K562 (cell line): ENCODE results near the gene VAPB. TPM values are rescaled to one million over a fixed set of nuclear protein-coding genes. Genes with fewer than 3 reads are reported as not detected.

ENCODE experiments used
- ATAC-seq: fragments of 200-7000 bp; cut with Tn5 transposase; 3 replicates; pipeline ENCODE4 v1.9.1; 2020; ENCODE audit warnings: moderate library complexity
- BruUV-seq: library from RNA; stranded (reverse); fragments of 400-500 nt; replicated peaks from 2 replicates; lab custom pipeline; 2021; lab: Mats Ljungman, UMichigan
- CTCF ChIA-PET: fragments of 300-600 bp; formaldehyde crosslinking; extraction: SDS; loops from one replicate; lab custom pipeline; 2021; ENCODE audit warnings: low intra/inter-chr PET ratio; lab: Yijun Ruan, JAX
- POLR2A ChIA-PET: fragments of 300-600, 350-650 bp; sonication (Branson Sonifier 250); formaldehyde crosslinking; extraction: SDS; loops from one replicate; lab custom pipeline; 2021; ENCODE audit warnings: antibody characterized with exemption, inconsistent platforms; lab: Yijun Ruan, JAX
- DNase-seq, 4 experiments: peaks; one replicate each; pipeline versions ENCODE4 v3.0.0 to v3.0.0-alpha.2; 2011 to 2018; ENCODE audit warnings: low spot score in 3 of 4, mixed read lengths in 3 of 4; ENCODE audit errors: extremely low read depth in 1 of 4
- FAIRE-seq: peaks from 2 replicates; lab custom pipeline; 2011; peaks lifted over from hg19 to GRCh38; lab: Jason Lieb, UNC
- H2AFZ ChIP-seq: 2 replicates; pipeline ENCODE4 v1.6.0; 2011; ENCODE audit warnings: low read depth, low read length, control low read depth, inconsistent platforms
- H3K27ac ChIP-seq: fragments of 200-600 bp; 3 replicates; pipeline ENCODE4 v1.8.0; 2011; ENCODE audit warnings: low read depth, mild to moderate bottlenecking, control low read depth, inconsistent platforms, low read length, moderate library complexity, mixed read lengths; ENCODE audit errors: extremely low read depth
- H3K27me3 ChIP-seq, 2 experiments: fragments of 300-600 bp in 1 of 2; 2 replicates in 1 of 2; 3 replicates in 1 of 2; pipeline versions ENCODE4 v1.6.0 to v1.8.0; 2011; ENCODE audit warnings: inconsistent platforms in 2 of 2, low read length in 2 of 2, mild to moderate bottlenecking in 1 of 2, mixed read lengths in 1 of 2, moderate library complexity in 1 of 2; ENCODE audit not compliant: control insufficient read depth in 2 of 2, insufficient read depth in 2 of 2
- H3K36me3 ChIP-seq: fragments of 300-600 bp; 3 replicates; pipeline ENCODE4 v1.8.0; 2011; ENCODE audit warnings: mild to moderate bottlenecking, low read length, inconsistent platforms; ENCODE audit not compliant: control insufficient read depth, insufficient read depth
- H3K4me1 ChIP-seq, 2 experiments: fragments of 200-600 bp in 1 of 2; replicated peaks in 1 of 2; 2 replicates in 1 of 2; 3 replicates in 1 of 2; pipeline versions ENCODE4 v1.5.1 to v1.8.0; 2011; ENCODE audit warnings: inconsistent platforms in 2 of 2, low read length in 2 of 2, mild to moderate bottlenecking in 1 of 2, mixed read lengths in 1 of 2, moderate library complexity in 1 of 2; ENCODE audit not compliant: control insufficient read depth in 2 of 2, insufficient read depth in 2 of 2
- H3K4me2 ChIP-seq: 2 replicates; pipeline ENCODE4 v1.6.1; 2011; ENCODE audit warnings: low read length, control low read depth, inconsistent platforms, mixed read lengths; ENCODE audit not compliant: insufficient read depth
- H3K4me3 ChIP-seq: fragments of 200-600 bp; sonication (generic), shearing (Covaris generic); 2 replicates; pipeline ENCODE4 v1.5.1; 2016; ENCODE audit warnings: control low read depth, inconsistent platforms
- H3K79me2 ChIP-seq: fragments of 200-600 bp; 3 replicates; pipeline ENCODE4 v1.8.0; 2011; ENCODE audit warnings: low read length, inconsistent platforms; ENCODE audit not compliant: control insufficient read depth, insufficient read depth
- H3K9ac ChIP-seq, 2 experiments: 2 replicates each; pipeline versions ENCODE4 v1.6.0 to v1.6.1; 2011; ENCODE audit warnings: low read depth in 2 of 2, low read length in 2 of 2, control low read depth in 1 of 2, inconsistent platforms in 1 of 2, mild to moderate bottlenecking in 1 of 2, mixed read lengths in 1 of 2; ENCODE audit not compliant: insufficient read depth in 1 of 2
- H3K9me1 ChIP-seq: one replicate; pipeline ENCODE4 v1.6.0; 2011; ENCODE audit warnings: inconsistent platforms, mild to moderate bottlenecking, low read length, moderate library complexity; ENCODE audit not compliant: control insufficient read depth, insufficient read depth
- H3K9me3 ChIP-seq: replicated peaks from 2 replicates; pipeline ENCODE4 v1.5.1; 2011; ENCODE audit warnings: low read depth, low read length, inconsistent platforms; ENCODE audit not compliant: control insufficient read depth, insufficient read depth
- H4K20me1 ChIP-seq: replicated peaks from 2 replicates; pipeline ENCODE4 v1.6.1; 2011; ENCODE audit warnings: low read length, inconsistent platforms, mixed read lengths; ENCODE audit not compliant: control insufficient read depth, insufficient read depth
- ARID1B ChIP-seq: fragments of 450-650 bp; IDR thresholded peaks from 2 replicates; pipeline ENCODE4 v1.6.1; 2016; ENCODE audit warnings: antibody characterized with exemption, mild to moderate bottlenecking, inconsistent platforms
- BRCA1 ChIP-seq, 2 experiments: fragments of 450-650 bp in 1 of 2; sonication (generic) in 1 of 2; formaldehyde crosslinking in 1 of 2; IDR thresholded peaks; 2 replicates each; pipeline versions ENCODE4 v1.5.0 to v1.6.1; 2017 to 2020; ENCODE audit warnings: mild to moderate bottlenecking in 1 of 2, missing genetic modification reagents in 1 of 2
- FUS ChIP-seq: fragments of 200-400 bp; formaldehyde crosslinking; optimal IDR thresholded peaks from 2 replicates; pipeline ENCODE3; 2017; ENCODE audit warnings: low read depth, low read length
- POLR2H ChIP-seq: IDR thresholded peaks from 2 replicates; pipeline ENCODE4 v1.6.1; 2016; ENCODE audit warnings: missing genetic modification characterization, low read depth, mild to moderate bottlenecking, control low read depth, missing compliant biosample characterization, moderate library complexity
- RBM39 ChIP-seq: fragments of 200-400 bp; formaldehyde crosslinking; optimal IDR thresholded peaks from 2 replicates; pipeline ENCODE3; 2018; ENCODE audit warnings: low read depth, low read length
- SMAD1 ChIP-seq: fragments of 150-350 bp; IDR thresholded peaks from 2 replicates; pipeline ENCODE4 v1.6.1; 2014; ENCODE audit warnings: low read length, low read depth; ENCODE audit not compliant: partially characterized antibody
- ZKSCAN1 ChIP-seq: fragments of 150-350 bp; IDR thresholded peaks from 2 replicates; pipeline ENCODE4 v1.6.1; 2016; ENCODE audit warnings: low read depth, low read length
- ZNF133 ChIP-seq: fragments of 250-450 bp; sonication (Bioruptor Pico); IDR thresholded peaks from 2 replicates; pipeline ENCODE4 v1.4.0; 2020; ENCODE audit warnings: mild to moderate bottlenecking
- ZNF140 ChIP-seq: fragments of 250-450 bp; sonication (Bioruptor Pico); IDR thresholded peaks from 2 replicates; pipeline ENCODE4 v1.8.0; 2021; ENCODE audit warnings: moderate library complexity, mild to moderate bottlenecking, inconsistent platforms
- ZNF507 ChIP-seq: conservative IDR thresholded peaks from 2 replicates; pipeline ENCODE4 v1.6.1; 2017; ENCODE audit warnings: missing genetic modification characterization, missing compliant biosample characterization
- WGBS: fragments of 100-300 bp; shearing (Covaris generic); methylation state at CpG from one replicate; pipeline ENCODE4 v1.1.6; 2016; ENCODE audit warnings: low coverage, mixed read lengths; ENCODE audit not compliant: insufficient coverage; ENCODE audit errors: missing lambda C conversion rate; 5-methylcytosine and 5-hydroxymethylcytosine counted together
- in situ Hi-C: fragments of 300-500 bp; cut with MboI; formaldehyde crosslinking; loops from 4 replicates; pipeline ENCODE4 v1.15.0; 2018; ENCODE audit warnings: inconsistent platforms, mixed read lengths
- intact Hi-C: fragments of 100-400 bp; cut with micrococcal nuclease; formaldehyde crosslinking; loops from 2 replicates; pipeline ENCODE4 v1.14.2; 2022
- polyA plus RNA-seq, 8 experiments: library from polyadenylated mRNA; depleted of rRNA in 4 of 8; stranded (reverse) in 5 of 8; unstranded in 3 of 8; fragments of >200 nt; fragmentation: Nextera tagmentation in 2 of 8; fragmentation: Illumina TruSeq in 1 of 8; extraction: Ambion mirVana in 2 of 8; extraction: Trizol in 1 of 8; gene quantifications; 2 replicates each; pipeline versions ENCODE4 v1.2.1 to v1.2.3, GENCODE V29; 2011 to 2014; ENCODE audit warnings: inconsistent platforms in 1 of 8, missing spikeins in 1 of 8
- total RNA-seq, 7 experiments: library from RNA; depleted of rRNA in 6 of 7; stranded (reverse); fragments of >200 nt in 6 of 7; fragmentation: Illumina TruSeq in 2 of 7; extraction: Trizol in 2 of 7; gene quantifications; 2 replicates each; pipeline versions ENCODE4 v1.2.1 to v1.2.3, GENCODE V29; 2011 to 2021; ENCODE audit warnings: low replicate concordance in 1 of 7
- TF ChIP-seq, protein P1 (sequence below): sonication (generic); formaldehyde crosslinking; IDR thresholded peaks from 2 replicates; pipeline ENCODE4 v1.8.0; 2023; ENCODE audit warnings: missing genetic modification reagents, mild to moderate bottlenecking, borderline replicate concordance
- TF ChIP-seq, protein P2 (sequence below): fragments of 450-650 bp; IDR thresholded peaks from 2 replicates; pipeline ENCODE4 v1.6.1; 2016; ENCODE audit warnings: mild to moderate bottlenecking

VAPB gene
- total and polyA plus RNA-seq, 9 of the 15 experiments (the other 6 are each of a cell fraction or from before 2014, with no cell fraction given), result 3.4 to 51.0 (median 27.9) TPM

DNA sequence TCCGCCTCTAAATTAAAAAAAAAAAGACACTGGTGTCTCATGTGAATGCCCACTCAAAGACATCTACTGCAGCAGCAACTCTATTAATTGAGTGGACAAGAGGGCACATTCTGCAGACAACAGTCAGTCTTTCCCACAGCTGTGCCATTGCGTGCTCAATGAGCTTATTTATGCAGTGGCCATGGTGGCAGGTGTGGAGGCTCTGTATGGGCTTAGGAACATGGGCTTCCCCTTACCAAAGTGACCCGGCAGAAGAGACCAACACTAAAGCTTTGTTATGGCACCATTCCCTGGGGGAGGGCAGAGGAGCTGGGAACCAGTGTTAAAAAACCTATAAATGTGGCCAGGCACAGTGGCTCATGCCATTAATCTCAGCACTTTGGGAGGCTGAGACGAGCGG is 4.2 kb upstream of the VAPB start:
- no TSS peak for BruUV-seq
- no peak overlapping the region for H3K4me3 ChIP-seq
- ChIA-PET POLR2A (interaction anchor here (0.6 to 0.8 kb wide), 2 partner anchors 11 kb away, joined by 3 read pairs; no protein-coding TSS in a partner anchor), CTCF (no interaction called here)
- H3K27ac ChIP-seq, result no peak overlapping the region
- ATAC-seq (no peak), DNase-seq (no peak), FAIRE-seq (no peak)
- peaks cover 7% of the 10 kb centered on the region for H3K79me2 ChIP-seq
- H3K9me3 ChIP-seq, result peaks cover 7% of the 10 kb centered on the region
- H2AFZ ChIP-seq, result no peak overlapping the region
- in situ Hi-C loops (no loop called here), intact Hi-C loops (no loop called here)
- 0 out of 2 replicates have a peak, but pooled peaks cover 2% of the 10 kb centered on the region for H4K20me1 ChIP-seq
- no peaks in the 10 kb centered on the region for H3K9me1 ChIP-seq
- WGBS, result 66% methylated on average over 5 of the region's 5 CpGs
- H3K4me1 ChIP-seq, result peaks cover 1 to 7% of the 10 kb centered on the region in 2 experiments; a peak in 3 of 5 replicates
- no peak overlapping the region for H3K9ac ChIP-seq
- H3K36me3 ChIP-seq, result peaks cover 1% of the 10 kb centered on the region; the same call in 2 of the 3 replicates
- H3K4me2 ChIP-seq, result no peak overlapping the region
- H3K27me3 ChIP-seq, result no peaks in the 10 kb centered on the region
- no peak for TF ChIP-seq POLR2H (tag)
- TF ChIP-seq, protein P1, sequence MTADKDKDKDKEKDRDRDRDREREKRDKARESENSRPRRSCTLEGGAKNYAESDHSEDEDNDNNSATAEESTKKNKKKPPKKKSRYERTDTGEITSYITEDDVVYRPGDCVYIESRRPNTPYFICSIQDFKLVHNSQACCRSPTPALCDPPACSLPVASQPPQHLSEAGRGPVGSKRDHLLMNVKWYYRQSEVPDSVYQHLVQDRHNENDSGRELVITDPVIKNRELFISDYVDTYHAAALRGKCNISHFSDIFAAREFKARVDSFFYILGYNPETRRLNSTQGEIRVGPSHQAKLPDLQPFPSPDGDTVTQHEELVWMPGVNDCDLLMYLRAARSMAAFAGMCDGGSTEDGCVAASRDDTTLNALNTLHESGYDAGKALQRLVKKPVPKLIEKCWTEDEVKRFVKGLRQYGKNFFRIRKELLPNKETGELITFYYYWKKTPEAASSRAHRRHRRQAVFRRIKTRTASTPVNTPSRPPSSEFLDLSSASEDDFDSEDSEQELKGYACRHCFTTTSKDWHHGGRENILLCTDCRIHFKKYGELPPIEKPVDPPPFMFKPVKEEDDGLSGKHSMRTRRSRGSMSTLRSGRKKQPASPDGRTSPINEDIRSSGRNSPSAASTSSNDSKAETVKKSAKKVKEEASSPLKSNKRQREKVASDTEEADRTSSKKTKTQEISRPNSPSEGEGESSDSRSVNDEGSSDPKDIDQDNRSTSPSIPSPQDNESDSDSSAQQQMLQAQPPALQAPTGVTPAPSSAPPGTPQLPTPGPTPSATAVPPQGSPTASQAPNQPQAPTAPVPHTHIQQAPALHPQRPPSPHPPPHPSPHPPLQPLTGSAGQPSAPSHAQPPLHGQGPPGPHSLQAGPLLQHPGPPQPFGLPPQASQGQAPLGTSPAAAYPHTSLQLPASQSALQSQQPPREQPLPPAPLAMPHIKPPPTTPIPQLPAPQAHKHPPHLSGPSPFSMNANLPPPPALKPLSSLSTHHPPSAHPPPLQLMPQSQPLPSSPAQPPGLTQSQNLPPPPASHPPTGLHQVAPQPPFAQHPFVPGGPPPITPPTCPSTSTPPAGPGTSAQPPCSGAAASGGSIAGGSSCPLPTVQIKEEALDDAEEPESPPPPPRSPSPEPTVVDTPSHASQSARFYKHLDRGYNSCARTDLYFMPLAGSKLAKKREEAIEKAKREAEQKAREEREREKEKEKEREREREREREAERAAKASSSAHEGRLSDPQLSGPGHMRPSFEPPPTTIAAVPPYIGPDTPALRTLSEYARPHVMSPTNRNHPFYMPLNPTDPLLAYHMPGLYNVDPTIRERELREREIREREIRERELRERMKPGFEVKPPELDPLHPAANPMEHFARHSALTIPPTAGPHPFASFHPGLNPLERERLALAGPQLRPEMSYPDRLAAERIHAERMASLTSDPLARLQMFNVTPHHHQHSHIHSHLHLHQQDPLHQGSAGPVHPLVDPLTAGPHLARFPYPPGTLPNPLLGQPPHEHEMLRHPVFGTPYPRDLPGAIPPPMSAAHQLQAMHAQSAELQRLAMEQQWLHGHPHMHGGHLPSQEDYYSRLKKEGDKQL (CRISPR knock-in tag), result no peak
- TF ChIP-seq ZNF507 (tag), result no peak
- no peak for TF ChIP-seq ARID1B
- no peak for TF ChIP-seq BRCA1 (IDR thresholded peaks at IDR 0.05)
- no peak for TF ChIP-seq BRCA1 (CRISPR knock-in tag; IDR thresholded peaks at IDR 0.05)
- TF ChIP-seq ZKSCAN1, result no peak
- TF ChIP-seq SMAD1, result no peak
- TF ChIP-seq RBM39, result no peak
- TF ChIP-seq ZNF140 (CRISPR knock-in tag), result no peak
- TF ChIP-seq, protein P2, sequence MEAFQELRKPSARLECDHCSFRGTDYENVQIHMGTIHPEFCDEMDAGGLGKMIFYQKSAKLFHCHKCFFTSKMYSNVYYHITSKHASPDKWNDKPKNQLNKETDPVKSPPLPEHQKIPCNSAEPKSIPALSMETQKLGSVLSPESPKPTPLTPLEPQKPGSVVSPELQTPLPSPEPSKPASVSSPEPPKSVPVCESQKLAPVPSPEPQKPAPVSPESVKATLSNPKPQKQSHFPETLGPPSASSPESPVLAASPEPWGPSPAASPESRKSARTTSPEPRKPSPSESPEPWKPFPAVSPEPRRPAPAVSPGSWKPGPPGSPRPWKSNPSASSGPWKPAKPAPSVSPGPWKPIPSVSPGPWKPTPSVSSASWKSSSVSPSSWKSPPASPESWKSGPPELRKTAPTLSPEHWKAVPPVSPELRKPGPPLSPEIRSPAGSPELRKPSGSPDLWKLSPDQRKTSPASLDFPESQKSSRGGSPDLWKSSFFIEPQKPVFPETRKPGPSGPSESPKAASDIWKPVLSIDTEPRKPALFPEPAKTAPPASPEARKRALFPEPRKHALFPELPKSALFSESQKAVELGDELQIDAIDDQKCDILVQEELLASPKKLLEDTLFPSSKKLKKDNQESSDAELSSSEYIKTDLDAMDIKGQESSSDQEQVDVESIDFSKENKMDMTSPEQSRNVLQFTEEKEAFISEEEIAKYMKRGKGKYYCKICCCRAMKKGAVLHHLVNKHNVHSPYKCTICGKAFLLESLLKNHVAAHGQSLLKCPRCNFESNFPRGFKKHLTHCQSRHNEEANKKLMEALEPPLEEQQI, result no peak
- TF ChIP-seq ZNF133 (CRISPR knock-in tag), result no peak
- no peak for TF ChIP-seq FUS
